Loucy (cell line): Measurements from ENCODE around the gene TTPAL.

Experiments used
- CTCF ChIP-seq: fragments of 200-600 bp; sonication (generic); conservative IDR thresholded peaks from 2 replicates; pipeline ENCODE4 v1.5.1; 2014; ENCODE audit warnings: mild to moderate bottlenecking, antibody characterized with exemption, low read length
- EZH2phosphoT487 ChIP-seq: fragments of 200-600 bp; IDR thresholded peaks from 2 replicates; pipeline ENCODE4 v1.6.1; 2018; ENCODE audit warnings: antibody characterized with exemption, mild to moderate bottlenecking, moderate library complexity, borderline replicate concordance

- TF ChIP-seq EZH2phosphoT487, result no peak
- TF ChIP-seq CTCF, result no peak
These were observed 25.8 kb upstream of the TTPAL start for GRCh38 chr20:44449864-44450263.
